Mesenchymal stem cell (in vitro differentiated cells and primary cell): ENCODE measurements around the gene C2orf78.

Source experiments
- DNase-seq: peaks from one replicate; pipeline ENCODE4 v3.0.0-alpha.2; 2013
- H2AFZ ChIP-seq: one replicate; pipeline ENCODE4 v1.6.1; 2013; ENCODE audit warnings: low read depth, mild to moderate bottlenecking, control low read depth, inconsistent platforms, low read length, moderate library complexity
- H2AK5ac ChIP-seq: 2 replicates; pipeline ENCODE4 v1.6.1; 2013; ENCODE audit warnings: low read length, moderate library complexity, mild to moderate bottlenecking, inconsistent platforms; ENCODE audit not compliant: severe bottlenecking
- H2BK120ac ChIP-seq: one replicate; pipeline ENCODE4 v1.6.1; 2013; ENCODE audit warnings: low read depth, mild to moderate bottlenecking, inconsistent platforms, low read length, moderate library complexity
- H2BK12ac ChIP-seq, 2 experiments: one replicate each; pipeline ENCODE4 v1.6.1; 2013; ENCODE audit warnings: inconsistent platforms in 2 of 2, low read length in 2 of 2, mild to moderate bottlenecking in 2 of 2, moderate library complexity in 2 of 2, control low read depth in 1 of 2
- H2BK15ac ChIP-seq: one replicate; pipeline ENCODE4 v1.6.1; 2013; ENCODE audit warnings: mild to moderate bottlenecking, low read depth, inconsistent platforms; ENCODE audit not compliant: poor library complexity, severe bottlenecking
- H2BK5ac ChIP-seq: 2 replicates; pipeline ENCODE4 v1.6.1; 2013; ENCODE audit warnings: low read depth, mild to moderate bottlenecking, low read length, control low read depth, inconsistent platforms; ENCODE audit not compliant: poor library complexity, severe bottlenecking
- H3K14ac ChIP-seq, 2 experiments: one replicate each; pipeline ENCODE4 v1.6.1; 2013; ENCODE audit warnings: inconsistent platforms in 2 of 2, low read length in 2 of 2, control low read depth in 1 of 2, mild to moderate bottlenecking in 1 of 2, moderate library complexity in 1 of 2
- H3K18ac ChIP-seq, 2 experiments: one replicate each; pipeline ENCODE4 v1.6.1; 2013; ENCODE audit warnings: inconsistent platforms in 2 of 2, low read length in 2 of 2, control low read depth in 1 of 2, low read depth in 1 of 2, mild to moderate bottlenecking in 1 of 2
- H3K23ac ChIP-seq, 2 experiments: one replicate each; pipeline ENCODE4 v1.6.1; 2013; ENCODE audit warnings: inconsistent platforms in 2 of 2, low read length in 2 of 2, mild to moderate bottlenecking in 2 of 2, moderate library complexity in 2 of 2, control low read depth in 1 of 2
- H3K27ac ChIP-seq: 2 replicates; pipeline ENCODE4 v1.5.1; 2013; ENCODE audit warnings: mild to moderate bottlenecking, moderate library complexity, low read length, control low read depth, inconsistent platforms; ENCODE audit not compliant: poor library complexity, severe bottlenecking
- H3K27me3 ChIP-seq, 2 experiments: 2 replicates each; pipeline versions ENCODE4 v1.6.1 to v1.7.0; 2013; ENCODE audit warnings: low read length in 2 of 2, mild to moderate bottlenecking in 2 of 2, moderate library complexity in 2 of 2, control low read depth in 1 of 2, inconsistent platforms in 1 of 2; ENCODE audit not compliant: control insufficient read depth in 1 of 2, insufficient read depth in 1 of 2
- H3K36me3 ChIP-seq, 2 experiments: 2 replicates each; pipeline versions ENCODE4 v1.6.1 to v1.7.0; 2013; ENCODE audit warnings: low read length in 2 of 2, control low read depth in 1 of 2, inconsistent platforms in 1 of 2, low read depth in 1 of 2, mild to moderate bottlenecking in 1 of 2; ENCODE audit not compliant: insufficient read depth in 2 of 2, control insufficient read depth in 1 of 2
- H3K4ac ChIP-seq, 2 experiments: one replicate each; pipeline ENCODE4 v1.6.1; 2013; ENCODE audit warnings: inconsistent platforms in 2 of 2, low read length in 2 of 2, mild to moderate bottlenecking in 2 of 2, moderate library complexity in 2 of 2, control low read depth in 1 of 2, low read depth in 1 of 2
- H3K4me1 ChIP-seq: 2 replicates; pipeline ENCODE4 v1.6.1; 2013; ENCODE audit warnings: low read depth, low read length, control low read depth; ENCODE audit not compliant: control insufficient read depth, insufficient read depth
- H3K4me2 ChIP-seq: 2 replicates; pipeline ENCODE4 v1.6.1; 2013; ENCODE audit warnings: low read length, mild to moderate bottlenecking, inconsistent platforms; ENCODE audit not compliant: poor library complexity, severe bottlenecking
- H3K4me3 ChIP-seq, 2 experiments: 2 replicates each; pipeline versions ENCODE4 v1.5.1 to v1.7.0; 2013; ENCODE audit warnings: low read length in 2 of 2, mild to moderate bottlenecking in 2 of 2, control low read depth in 1 of 2, low read depth in 1 of 2; ENCODE audit not compliant: insufficient read depth in 1 of 2
- H3K79me1 ChIP-seq: replicated peaks from 2 replicates; pipeline ENCODE4 v1.6.1; 2013; ENCODE audit warnings: mild to moderate bottlenecking, control low read depth, low read length, inconsistent platforms; ENCODE audit not compliant: poor library complexity, severe bottlenecking
- H3K9ac ChIP-seq: 2 replicates; pipeline ENCODE4 v1.7.0; 2013; ENCODE audit warnings: mild to moderate bottlenecking, low read length, moderate library complexity
- H3K9me3 ChIP-seq: 2 replicates; pipeline ENCODE4 v1.7.0; 2013; ENCODE audit warnings: mild to moderate bottlenecking, low read length; ENCODE audit not compliant: control insufficient read depth
- H4K8ac ChIP-seq: one replicate; pipeline ENCODE4 v1.6.1; 2013; ENCODE audit warnings: inconsistent platforms, mild to moderate bottlenecking, low read length, moderate library complexity
- H4K91ac ChIP-seq: one replicate; pipeline ENCODE4 v1.6.1; 2013; ENCODE audit warnings: mild to moderate bottlenecking, low read length, inconsistent platforms
- WGBS: methylation state at CpG from one replicate; pipeline ENCODE4 v1.1.7; 2013; ENCODE audit warnings: mixed read lengths; 5-methylcytosine and 5-hydroxymethylcytosine counted together

C2orf78 gene

DNA sequence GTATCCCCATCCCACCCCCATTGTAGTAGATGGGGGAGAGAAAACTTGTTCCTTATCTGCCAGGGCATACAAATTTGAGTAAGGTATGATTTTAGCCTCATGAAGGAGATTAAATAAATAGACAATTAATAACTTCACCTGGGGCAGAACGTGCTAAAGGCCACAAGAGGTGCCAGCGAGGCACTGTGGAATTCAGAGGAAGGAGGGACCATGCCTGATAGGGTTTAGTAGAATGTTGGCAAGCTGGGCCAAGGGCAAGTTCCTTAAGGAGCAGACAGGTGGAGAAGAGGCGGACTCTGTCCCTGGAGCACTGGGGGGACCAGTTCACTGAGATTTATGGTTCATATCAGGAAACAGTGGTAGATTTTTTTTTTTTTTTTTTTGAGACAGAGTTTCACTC lies 67.3 kb downstream of the C2orf78 start:
- H3K9ac ChIP-seq = no peak overlapping the region
- no peaks in the 10 kb centered on the region for H3K27me3 ChIP-seq
- H2BK12ac ChIP-seq = no peak overlapping the region
- no peak overlapping the region for H3K18ac ChIP-seq
- no peak overlapping the region for H2BK5ac ChIP-seq
- peaks cover 3% of the 10 kb centered on the region for H3K4me1 ChIP-seq
- no peak overlapping the region for H3K23ac ChIP-seq
- peaks cover 30 to 66% of the 10 kb centered on the region in 2 experiments for H3K36me3 ChIP-seq
- no peak overlapping the region for H4K8ac ChIP-seq
- peak overlapping the region; percentile 61 for H2AK5ac ChIP-seq
- H3K4ac ChIP-seq = no peak overlapping the region
- H2AFZ ChIP-seq = no peak overlapping the region
- H3K14ac ChIP-seq = no peak overlapping the region
- no peak overlapping the region for H2BK120ac ChIP-seq
- 93% methylated on average over 3 of the region's 3 CpGs for WGBS
- no peak overlapping the region for H3K4me2 ChIP-seq
- no peak for DNase-seq
- peaks cover 3% of the 10 kb centered on the region for H3K79me1 ChIP-seq
- no peaks in the 10 kb centered on the region for H3K9me3 ChIP-seq
- H3K4me3 ChIP-seq = no peak overlapping the region
- H2BK15ac ChIP-seq = no peak overlapping the region
- no peak overlapping the region for H4K91ac ChIP-seq
- H3K27ac ChIP-seq = no peak overlapping the region

DNA sequence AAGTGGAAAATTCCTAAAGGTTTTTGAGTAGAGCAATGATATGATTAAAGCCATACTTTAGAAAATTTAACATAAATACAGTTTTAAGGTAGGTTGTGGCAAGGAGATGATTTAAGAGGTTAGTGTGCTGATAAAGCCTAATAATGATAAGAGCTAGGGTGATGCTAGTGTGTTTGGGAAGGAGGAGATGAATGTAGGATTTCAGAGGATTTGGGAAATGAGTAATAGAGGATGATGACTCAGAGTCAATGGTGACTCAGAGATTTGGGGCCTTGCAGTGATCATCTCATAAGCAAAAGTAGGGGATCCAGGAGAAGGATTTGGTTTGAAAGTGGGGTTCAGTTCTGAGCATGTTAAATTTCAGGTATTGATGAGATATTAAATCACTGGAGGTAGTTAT lies 68.0 kb downstream of the C2orf78 start:
- H2BK5ac ChIP-seq = no peak overlapping the region
- H2BK15ac ChIP-seq = no peak overlapping the region
- H4K8ac ChIP-seq = no peak overlapping the region
- no peak overlapping the region for H3K23ac ChIP-seq
- H2BK120ac ChIP-seq = no peak overlapping the region
- peaks cover 4% of the 10 kb centered on the region for H3K79me1 ChIP-seq
- no peak overlapping the region for H3K27ac ChIP-seq
- no peak overlapping the region for H3K4me3 ChIP-seq
- H3K14ac ChIP-seq = no peak overlapping the region
- no peaks in the 10 kb centered on the region for H3K9me3 ChIP-seq
- H3K9ac ChIP-seq = no peak overlapping the region
- no peaks in the 10 kb centered on the region for H3K27me3 ChIP-seq
- H2BK12ac ChIP-seq = no peak overlapping the region
- no peak overlapping the region for H3K4me2 ChIP-seq
- peak; percentile 70 for DNase-seq
- H3K4ac ChIP-seq = no peak overlapping the region
- peaks cover 3% of the 10 kb centered on the region for H3K4me1 ChIP-seq
- H2AFZ ChIP-seq = no peak overlapping the region
- H3K36me3 ChIP-seq = peaks cover 32 to 59% of the 10 kb centered on the region in 2 experiments
- H3K18ac ChIP-seq = no peak overlapping the region
- no peak overlapping the region for H4K91ac ChIP-seq
- H2AK5ac ChIP-seq = no peak overlapping the region

DNA sequence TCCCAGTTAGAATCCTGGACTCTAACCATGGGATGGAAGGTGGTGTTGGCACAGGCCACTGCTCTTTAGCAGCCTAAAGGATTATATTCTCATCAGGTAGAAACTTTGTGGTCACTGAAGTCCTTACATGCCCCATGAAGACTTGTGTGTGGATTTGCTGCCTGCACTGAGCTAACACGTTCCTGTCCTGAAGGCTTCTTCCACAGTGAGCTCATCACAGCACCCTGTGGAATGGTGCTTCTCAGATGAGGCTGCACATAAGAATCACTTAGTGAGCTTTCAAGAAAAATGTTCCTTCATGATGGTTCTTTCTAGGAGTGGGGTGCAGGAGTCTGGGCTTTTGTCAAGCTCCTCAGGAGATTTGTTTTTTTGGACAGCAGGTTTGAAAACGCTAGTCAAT lies 71.5 kb downstream of the C2orf78 start:
- Histone ChIP-seq H2BK12ac (no peak overlapping the region), H3K4ac (no peak overlapping the region), H2AFZ (no peak overlapping the region), H3K4me2 (no peak overlapping the region), H3K4me3 (no peak overlapping the region), H3K14ac (no peak overlapping the region), H4K91ac (no peak overlapping the region), H2BK5ac (no peak overlapping the region), H2BK15ac (no peak overlapping the region), H3K4me1 (peaks cover 2% of the 10 kb centered on the region), H3K36me3 (peaks cover 28 to 42% of the 10 kb centered on the region in 2 experiments), H3K18ac (no peak overlapping the region), H3K9me3 (no peaks in the 10 kb centered on the region), H2BK120ac (no peak overlapping the region), H4K8ac (no peak overlapping the region), H3K23ac (no peak overlapping the region), H3K27ac (no peak overlapping the region), H3K27me3 (no peaks in the 10 kb centered on the region), H2AK5ac (no peak overlapping the region), H3K9ac (no peak overlapping the region), H3K79me1 (peaks cover 4% of the 10 kb centered on the region)
- WGBS = 88% methylated on average over 1 of the region's 2 CpGs
- no peak for DNase-seq

DNA sequence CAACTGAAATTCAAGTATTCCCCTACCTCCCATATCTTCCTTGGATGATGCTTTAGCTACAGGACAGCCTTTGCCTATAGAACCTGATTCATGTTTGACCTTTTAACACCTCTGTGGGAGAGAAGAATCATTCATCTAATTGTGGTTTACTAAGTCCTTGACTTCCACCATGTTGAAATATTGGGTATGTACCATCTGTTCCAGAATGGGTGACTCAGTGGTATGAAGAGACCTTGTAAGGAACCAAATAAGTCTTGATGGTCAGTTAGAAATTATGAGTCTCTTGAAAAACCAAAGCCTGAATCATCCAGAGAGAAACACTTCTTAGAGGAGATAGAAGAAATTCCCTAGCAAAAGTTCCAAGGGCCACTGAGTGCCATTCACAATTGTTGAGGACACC lies 72.2 kb downstream of the C2orf78 start:
- no peak overlapping the region for H3K23ac ChIP-seq

More for the DNA sequence above, 72.2 kb downstream of the C2orf78 start:
- H3K9me3 ChIP-seq = no peaks in the 10 kb centered on the region
- peak; percentile 90 for DNase-seq
- H2AK5ac ChIP-seq = no peak overlapping the region
- no peak overlapping the region for H3K4me3 ChIP-seq
- no peaks in the 10 kb centered on the region for H3K27me3 ChIP-seq
- H4K8ac ChIP-seq = no peak overlapping the region
- no peak overlapping the region for H3K18ac ChIP-seq
- no peak overlapping the region for H3K4ac ChIP-seq
- no peak overlapping the region for H3K4me2 ChIP-seq
- H2BK15ac ChIP-seq = no peak overlapping the region
- peaks cover 27 to 43% of the 10 kb centered on the region in 2 experiments for H3K36me3 ChIP-seq
- no peak overlapping the region for H2AFZ ChIP-seq
- H3K14ac ChIP-seq = no peak overlapping the region
- peak overlapping the region; percentile 31 for H3K27ac ChIP-seq
- H3K4me1 ChIP-seq = peaks cover 2% of the 10 kb centered on the region
- H4K91ac ChIP-seq = no peak overlapping the region
- H2BK120ac ChIP-seq = no peak overlapping the region
- peaks cover 4% of the 10 kb centered on the region for H3K79me1 ChIP-seq
- H2BK12ac ChIP-seq = no peak overlapping the region
- no peak overlapping the region for H3K9ac ChIP-seq
- H2BK5ac ChIP-seq = no peak overlapping the region
